ENCODE data around the gene PEX14.

Gene PEX14

DNA sequence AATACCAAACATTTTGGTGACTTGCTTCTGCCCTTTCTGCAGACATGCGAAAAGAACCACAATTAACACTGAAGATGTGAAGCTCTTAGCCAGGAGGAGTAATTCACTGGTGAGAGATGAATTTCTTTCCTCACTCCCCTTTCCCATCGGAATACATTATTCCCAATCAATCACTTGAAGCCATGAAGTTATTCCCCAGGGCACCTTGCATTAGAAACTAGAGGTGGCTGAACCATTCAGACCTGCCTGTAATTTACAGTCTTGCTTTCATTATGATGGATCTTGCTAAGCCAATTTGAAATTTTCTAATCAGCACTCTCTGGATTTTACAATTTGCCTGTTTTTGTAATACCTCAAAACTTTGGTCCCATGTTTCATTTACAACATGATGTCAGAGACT lies 34.4 kb upstream of the PEX14 start:
- TF ChIP-seq, protein P1, sequence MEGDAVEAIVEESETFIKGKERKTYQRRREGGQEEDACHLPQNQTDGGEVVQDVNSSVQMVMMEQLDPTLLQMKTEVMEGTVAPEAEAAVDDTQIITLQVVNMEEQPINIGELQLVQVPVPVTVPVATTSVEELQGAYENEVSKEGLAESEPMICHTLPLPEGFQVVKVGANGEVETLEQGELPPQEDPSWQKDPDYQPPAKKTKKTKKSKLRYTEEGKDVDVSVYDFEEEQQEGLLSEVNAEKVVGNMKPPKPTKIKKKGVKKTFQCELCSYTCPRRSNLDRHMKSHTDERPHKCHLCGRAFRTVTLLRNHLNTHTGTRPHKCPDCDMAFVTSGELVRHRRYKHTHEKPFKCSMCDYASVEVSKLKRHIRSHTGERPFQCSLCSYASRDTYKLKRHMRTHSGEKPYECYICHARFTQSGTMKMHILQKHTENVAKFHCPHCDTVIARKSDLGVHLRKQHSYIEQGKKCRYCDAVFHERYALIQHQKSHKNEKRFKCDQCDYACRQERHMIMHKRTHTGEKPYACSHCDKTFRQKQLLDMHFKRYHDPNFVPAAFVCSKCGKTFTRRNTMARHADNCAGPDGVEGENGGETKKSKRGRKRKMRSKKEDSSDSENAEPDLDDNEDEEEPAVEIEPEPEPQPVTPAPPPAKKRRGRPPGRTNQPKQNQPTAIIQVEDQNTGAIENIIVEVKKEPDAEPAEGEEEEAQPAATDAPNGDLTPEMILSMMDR (IDR thresholded peaks at IDR 0.05; ENCODE audit: low read depth, low read length): no peak
- Histone ChIP-seq H3K36me3 (no peaks in the 10 kb centered on the region), H3K4me1 (no peaks in the 10 kb centered on the region), H3K9me3 (no peaks in the 10 kb centered on the region), H3K4me3 (ENCODE audit: low read depth, low read length) (no peak overlapping the region), H3K27me3 (no peaks in the 10 kb centered on the region)
- DNase-seq: no peak

DNA sequence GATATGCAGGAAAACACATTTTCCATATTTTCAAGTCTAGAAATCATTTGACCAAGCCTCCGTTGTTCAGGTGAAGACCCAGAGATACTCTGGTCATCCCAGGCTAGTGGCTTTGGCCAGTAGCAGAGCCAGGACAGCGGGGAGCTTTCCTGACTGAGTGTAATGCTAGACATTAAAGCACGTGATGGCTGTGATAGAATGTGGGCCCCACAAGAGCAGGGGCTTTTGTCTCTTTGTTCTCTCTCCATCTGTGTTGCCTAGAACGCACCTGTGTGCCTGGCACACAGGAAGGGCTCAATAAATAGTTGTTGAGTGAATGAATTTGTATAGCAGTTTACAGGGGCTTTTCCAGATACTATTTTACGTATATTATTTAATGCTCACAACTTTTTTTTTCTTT lies 34.0 kb upstream of the PEX14 start:
- Histone ChIP-seq H3K36me3 (no peaks in the 10 kb centered on the region), H3K4me3 (ENCODE audit: low read depth, low read length) (no peak overlapping the region), H3K27me3 (no peaks in the 10 kb centered on the region), H3K4me1 (no peaks in the 10 kb centered on the region), H3K9me3 (no peaks in the 10 kb centered on the region)
- no peak for DNase-seq
- TF ChIP-seq, protein P1 (IDR thresholded peaks at IDR 0.05; ENCODE audit: low read depth, low read length): no peak

DNA sequence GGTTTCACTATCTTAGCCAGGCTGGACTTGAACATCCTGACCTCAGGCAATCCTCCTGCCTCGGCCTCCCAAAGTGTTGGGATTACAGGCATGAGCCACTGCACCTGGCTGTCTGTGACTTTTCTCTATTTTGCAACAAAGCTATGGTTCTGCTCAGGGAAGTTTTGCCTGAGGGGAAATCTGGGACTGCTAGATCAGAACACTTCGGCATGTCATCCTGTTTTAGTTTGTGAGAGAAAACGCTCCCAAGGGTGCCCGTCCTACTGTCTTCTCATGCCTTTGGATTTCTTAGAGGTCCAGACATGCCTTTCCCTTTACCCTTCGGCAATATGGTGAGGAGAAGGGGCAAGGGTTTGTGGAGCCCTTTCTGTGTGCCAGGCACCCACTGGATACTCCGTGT lies 30.5 kb upstream of the PEX14 start:
- TF ChIP-seq, protein P1 (IDR thresholded peaks at IDR 0.05; ENCODE audit: low read depth, low read length): no peak
- H3K27me3 ChIP-seq: no peaks in the 10 kb centered on the region
- no peaks in the 10 kb centered on the region for H3K9me3 ChIP-seq
- no peak overlapping the region for H3K4me3 ChIP-seq (ENCODE audit: low read depth, low read length)
- DNase-seq: no peak
- H3K36me3 ChIP-seq: no peaks in the 10 kb centered on the region
- no peaks in the 10 kb centered on the region for H3K4me1 ChIP-seq

DNA sequence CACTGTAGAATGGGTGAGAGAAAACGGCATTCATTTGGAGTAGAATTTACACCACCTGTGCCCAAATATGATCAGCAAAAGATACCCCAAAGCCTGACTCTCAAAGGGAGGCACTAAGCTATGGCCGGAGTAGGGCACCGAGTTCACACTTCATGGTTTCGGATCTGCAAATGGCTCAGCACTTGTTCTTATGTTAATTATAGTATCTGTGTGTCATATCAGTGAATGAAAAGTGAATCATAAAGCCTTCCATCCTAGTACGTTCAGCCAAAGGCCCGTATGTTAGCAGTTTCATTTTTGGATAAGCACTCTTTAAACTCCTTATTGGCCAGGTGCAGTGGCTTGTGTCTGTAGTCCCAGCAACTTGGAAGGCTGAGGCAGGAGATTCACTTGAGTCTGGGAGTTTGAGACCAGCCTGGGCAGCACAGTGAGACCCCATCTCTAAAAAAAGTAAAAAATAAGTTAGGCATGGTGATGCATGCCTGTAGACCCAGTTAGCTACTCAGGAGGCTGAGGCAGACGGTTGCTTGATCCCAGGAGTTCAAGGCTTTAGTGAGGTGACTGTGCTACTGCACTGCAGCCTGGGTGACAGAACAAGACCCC lies 29.9 kb upstream of the PEX14 start:
- Histone ChIP-seq H3K4me1 (no peaks in the 10 kb centered on the region), H3K9me3 (no peaks in the 10 kb centered on the region), H3K27me3 (no peaks in the 10 kb centered on the region), H3K4me3 (ENCODE audit: low read depth, low read length) (no peak overlapping the region), H3K36me3 (no peaks in the 10 kb centered on the region)
- no peak for DNase-seq
- TF ChIP-seq, protein P1 (IDR thresholded peaks at IDR 0.05; ENCODE audit: low read depth, low read length): no peak

DNA sequence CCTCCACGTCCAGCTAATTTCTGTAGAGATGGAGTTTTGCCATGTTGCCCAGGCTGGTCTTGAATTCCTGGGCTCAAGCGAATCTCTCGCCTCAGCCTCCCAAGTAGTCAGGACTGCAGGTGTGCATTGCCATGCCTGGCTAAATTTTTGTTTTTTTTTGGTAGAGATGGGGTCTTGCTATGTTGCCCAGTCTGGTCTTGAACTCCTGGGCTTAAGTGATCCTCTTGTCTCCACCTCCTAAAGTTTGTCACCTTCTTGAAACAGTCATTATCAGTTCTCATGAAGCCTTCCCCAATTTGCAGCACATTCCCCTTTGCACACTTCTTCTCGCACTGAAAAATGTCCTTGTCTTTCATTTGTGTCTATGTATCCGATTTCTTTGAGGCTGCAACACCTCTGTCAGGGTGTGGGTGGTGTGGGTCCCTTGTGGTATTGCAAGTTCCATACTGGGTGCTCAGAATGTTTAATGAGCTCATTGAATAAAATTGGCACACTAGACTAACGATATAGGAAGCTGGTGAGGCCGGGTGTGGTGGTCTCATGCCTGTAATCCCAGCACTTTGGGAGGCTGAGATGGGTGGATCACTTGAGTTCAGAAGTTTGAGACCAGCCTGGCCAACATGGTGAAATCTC lies 27.8 kb upstream of the PEX14 start:
- H3K9me3 ChIP-seq: no peaks in the 10 kb centered on the region
- no peak overlapping the region for H3K4me3 ChIP-seq (ENCODE audit: low read depth, low read length)
- no peaks in the 10 kb centered on the region for H3K4me1 ChIP-seq
- H3K36me3 ChIP-seq: no peaks in the 10 kb centered on the region
- DNase-seq: no peak
- TF ChIP-seq, protein P1 (IDR thresholded peaks at IDR 0.05; ENCODE audit: low read depth, low read length): no peak
- H3K27me3 ChIP-seq: no peaks in the 10 kb centered on the region

DNA sequence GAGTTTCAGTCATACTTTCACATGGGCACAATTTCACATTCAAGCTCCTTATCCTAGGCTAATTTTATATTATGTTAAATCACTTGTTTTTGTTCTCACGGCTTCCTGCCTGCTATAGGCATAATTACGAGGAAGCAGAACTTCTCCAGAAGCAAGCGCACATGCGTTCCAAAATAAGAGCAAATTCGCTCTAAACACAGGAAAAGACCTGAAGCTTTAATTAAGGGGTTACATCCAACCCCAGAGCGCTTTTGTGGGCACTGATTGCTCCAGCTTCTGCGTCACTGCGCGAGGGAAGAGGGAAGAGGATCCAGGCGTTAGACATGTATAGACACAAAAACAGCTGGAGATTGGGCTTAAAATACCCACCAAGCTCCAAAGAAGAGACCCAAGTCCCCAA lies 25.0 kb upstream of the PEX14 start, which contains the start of gene CORT:
TSS of gene CORT (plus strand) at position 281 of the 400 bp plus-strand sequence. CDS start 193 bp downstream, outside the sequence.
- H3K4me1 ChIP-seq: no peaks in the 10 kb centered on the region

More for the DNA sequence above, 25.0 kb upstream of the PEX14 start, which contains the start of gene CORT:
- Histone ChIP-seq H3K4me3 (ENCODE audit: low read depth, low read length) (no peak within 1 kb of the TSS), H3K36me3 (no peaks in the 10 kb centered on the region), H3K27me3 (no peaks in the 10 kb centered on the region), H3K9me3 (no peaks in the 10 kb centered on the region)
- no peak for DNase-seq
- TF ChIP-seq, protein P1 (IDR thresholded peaks at IDR 0.05; ENCODE audit: low read depth, low read length): no peak
